ENCODE results near the gene ACKR3.

- TF ChIP-seq POLR2A (IDR thresholded peaks at IDR 0.05; ENCODE audit: low read depth, low read length), result no peak
- TF ChIP-seq POLR2AphosphoS5 (IDR thresholded peaks at IDR 0.05; ENCODE audit: low read depth, low read length), result no peak
Measured at GRCh38 chr2:236552212-236552542, 17.4 kb upstream of the ACKR3 start.
